Astrocyte of the spinal cord (primary cell): ENCODE measurements around the gene HTR6.

ENCODE experiments used
- DNase-seq: peaks from one replicate; pipeline ENCODE4 v3.0.0; 2011; ENCODE audit warnings: low read depth, low spot score
- H3K4me3 ChIP-seq: 2 replicates; pipeline ENCODE4 v1.5.1; 2011; ENCODE audit warnings: low read depth, mild to moderate bottlenecking, low read length, moderate library complexity
- in situ Hi-C: cut with HindIII; loops from 2 replicates; pipeline ENCODE4 v1.10.0; 2017; ENCODE audit warnings: low sequenced_read_pairs
- TF ChIP-seq, protein P1 (sequence below): IDR thresholded peaks from 2 replicates; pipeline ENCODE4 v1.5.1; 2012; ENCODE audit warnings: low read depth, mild to moderate bottlenecking, low read length, inconsistent platforms

The HTR6 gene

GRCh38 chr1:19664453-19665185 lies at the start of gene HTR6:
Gene HTR6 (plus strand): TSS chr1:19664875. CDS start chr1:19665754, 879 bp downstream.
- DNase-seq: no peak
- in situ Hi-C loops: no loop called here
- TF ChIP-seq, protein P1, sequence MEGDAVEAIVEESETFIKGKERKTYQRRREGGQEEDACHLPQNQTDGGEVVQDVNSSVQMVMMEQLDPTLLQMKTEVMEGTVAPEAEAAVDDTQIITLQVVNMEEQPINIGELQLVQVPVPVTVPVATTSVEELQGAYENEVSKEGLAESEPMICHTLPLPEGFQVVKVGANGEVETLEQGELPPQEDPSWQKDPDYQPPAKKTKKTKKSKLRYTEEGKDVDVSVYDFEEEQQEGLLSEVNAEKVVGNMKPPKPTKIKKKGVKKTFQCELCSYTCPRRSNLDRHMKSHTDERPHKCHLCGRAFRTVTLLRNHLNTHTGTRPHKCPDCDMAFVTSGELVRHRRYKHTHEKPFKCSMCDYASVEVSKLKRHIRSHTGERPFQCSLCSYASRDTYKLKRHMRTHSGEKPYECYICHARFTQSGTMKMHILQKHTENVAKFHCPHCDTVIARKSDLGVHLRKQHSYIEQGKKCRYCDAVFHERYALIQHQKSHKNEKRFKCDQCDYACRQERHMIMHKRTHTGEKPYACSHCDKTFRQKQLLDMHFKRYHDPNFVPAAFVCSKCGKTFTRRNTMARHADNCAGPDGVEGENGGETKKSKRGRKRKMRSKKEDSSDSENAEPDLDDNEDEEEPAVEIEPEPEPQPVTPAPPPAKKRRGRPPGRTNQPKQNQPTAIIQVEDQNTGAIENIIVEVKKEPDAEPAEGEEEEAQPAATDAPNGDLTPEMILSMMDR: no peak
- no peak within 1 kb of the TSS for H3K4me3 ChIP-seq

DNA sequence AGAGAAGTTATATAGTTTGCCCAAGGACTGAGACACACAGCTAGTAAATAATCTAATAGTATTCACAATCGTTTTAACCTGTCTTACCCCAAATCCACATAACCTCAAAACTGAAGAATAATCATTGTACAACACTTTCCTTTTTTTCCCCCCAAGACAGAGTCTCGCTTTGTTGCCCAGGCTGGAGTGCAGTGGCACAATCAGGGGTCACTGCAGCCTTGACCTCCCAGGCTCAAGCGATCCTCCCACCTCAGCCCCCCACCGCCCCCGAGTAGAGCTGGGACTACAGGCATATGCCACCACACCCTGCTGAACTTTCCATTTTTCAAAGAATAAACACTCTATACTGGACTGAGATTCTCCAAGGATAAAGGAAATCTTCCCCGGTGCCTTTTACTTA lies 49.2 kb upstream of the HTR6 start:
- TF ChIP-seq, protein P1: no peak
- in situ Hi-C loops: no loop called here
- no peak for DNase-seq
- no peak overlapping the region for H3K4me3 ChIP-seq

DNA sequence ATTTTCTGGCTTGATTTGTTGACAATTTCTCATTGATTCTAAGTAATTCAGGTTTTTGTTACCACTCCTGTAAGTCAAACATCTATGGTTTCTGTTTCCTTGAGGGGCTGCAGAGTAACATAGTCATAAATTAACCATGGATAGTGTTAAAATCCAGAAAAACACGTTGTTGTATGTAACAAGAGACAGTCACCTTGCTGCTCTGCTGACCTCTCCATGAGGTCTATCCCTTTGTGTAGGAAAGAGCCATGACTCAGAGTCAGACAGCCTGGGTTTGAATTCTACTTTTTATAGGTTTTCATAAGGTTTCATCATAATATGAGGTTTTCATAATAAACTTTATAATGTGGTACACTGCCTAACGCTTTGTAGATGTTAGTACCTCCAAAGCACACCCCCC lies 48.2 kb upstream of the HTR6 start:
- no peak overlapping the region for H3K4me3 ChIP-seq
- TF ChIP-seq, protein P1: no peak
- in situ Hi-C loops: no loop called here
- DNase-seq: peak; percentile 56

DNA sequence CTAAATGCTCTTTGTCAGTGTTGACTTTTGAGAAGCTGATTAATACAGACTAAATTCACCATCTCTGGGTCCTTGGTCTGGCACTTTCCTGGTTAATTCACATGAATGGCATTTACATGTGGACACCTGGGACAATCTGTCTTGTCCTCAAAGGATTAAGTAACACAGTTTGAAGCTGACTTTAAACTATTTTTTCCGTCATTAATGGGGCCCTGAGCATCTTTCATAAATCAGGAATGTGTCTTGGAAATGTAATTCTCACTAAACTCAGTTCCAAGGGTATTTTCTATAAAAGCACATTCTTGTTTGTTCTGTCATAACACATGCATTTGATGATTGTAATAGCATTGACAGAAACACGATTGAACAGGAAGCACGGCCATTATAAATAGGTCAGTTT lies 47.3 kb upstream of the HTR6 start:
- in situ Hi-C loops: no loop called here
- DNase-seq: no peak
- TF ChIP-seq, protein P1: no peak
- H3K4me3 ChIP-seq: no peak overlapping the region

DNA sequence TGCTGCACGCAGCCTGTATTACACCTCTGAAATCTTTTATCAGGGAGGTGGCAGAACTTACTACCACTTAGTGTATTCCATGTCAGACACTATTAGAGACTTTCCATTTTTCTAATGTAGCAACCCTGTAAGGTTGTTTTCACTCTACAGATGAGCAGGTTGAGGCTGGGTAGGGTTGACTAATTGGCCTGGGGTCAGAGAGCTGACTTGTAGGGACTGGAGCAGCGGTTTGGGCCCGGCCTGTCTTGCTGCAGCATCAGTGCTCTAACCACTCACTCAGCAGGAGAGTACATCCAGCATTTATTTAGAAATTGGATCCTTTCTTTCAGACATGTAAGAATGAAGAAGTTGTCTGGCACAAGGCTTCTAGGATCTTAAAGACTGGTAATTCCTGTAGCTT lies 46.2 kb upstream of the HTR6 start:
- peak; percentile 31 for DNase-seq
- H3K4me3 ChIP-seq: no peak overlapping the region
- TF ChIP-seq, protein P1: no peak
- in situ Hi-C loops: no loop called here

GRCh38 chr1:19619697-19620384 lies 44.8 kb upstream of the HTR6 start:
- TF ChIP-seq, protein P1: no peak
- in situ Hi-C loops: no loop called here
- DNase-seq: no peak
- no peak overlapping the region for H3K4me3 ChIP-seq
